Measurements from ENCODE around the gene EPHB3. TPM values are rescaled to one million over a fixed set of nuclear protein-coding genes. Genes with fewer than 3 reads are reported as not detected.

The EPHB3 gene
- polyA plus RNA-seq, 3 donors, result 0.71 to 1.2 (median 0.80) TPM

- Histone ChIP-seq H3K9ac (ENCODE audit: insufficient read depth, low read length, poor library complexity, severe bottlenecking) (no peak overlapping the region), H3K27ac (ENCODE audit: low read depth in 1 of 2, low read length in 2 of 2) (no peak overlapping the region), H3K9me3 (replicated peaks in 1 of 2; ENCODE audit: control insufficient read depth in 1 of 2, insufficient read depth in 1 of 2, low read length in 2 of 2) (no peaks in the 10 kb centered on the region), H3K4me2 (replicated peaks; ENCODE audit: extremely low read depth, low read length, poor library complexity, severe bottlenecking) (no peak overlapping the region), H3K79me2 (ENCODE audit: insufficient read depth, low read length) (no peaks in the 10 kb centered on the region), H3K4me1 (ENCODE audit: control insufficient read depth in 1 of 2, insufficient read depth in 2 of 2, low read length in 2 of 2) (peaks cover 11% of the 10 kb centered on the region in 2 donors), H3K27me3 (ENCODE audit: control insufficient read depth in 2 of 2, insufficient read depth in 2 of 2, low read length in 2 of 2) (no peaks in the 10 kb centered on the region), H3K36me3 (replicated peaks in 1 of 2; ENCODE audit: control insufficient read depth in 1 of 2, insufficient read depth in 2 of 2, low read length in 2 of 2) (no peaks in the 10 kb centered on the region), H2AFZ (ENCODE audit: insufficient read depth, low read depth, low read length, poor library complexity, severe bottlenecking) (no peak overlapping the region), H3K4me3 (replicated peaks in 1 of 3; ENCODE audit: low read depth in 2 of 3, low read length in 3 of 3) (no peak overlapping the region), H4K20me1 (ENCODE audit: insufficient read depth, low read length) (no peaks in the 10 kb centered on the region)
- no peaks in the 10 kb centered on the region for H3K36me3 Mint-ChIP-seq
- peaks cover 15% of the 10 kb centered on the region for H3K4me1 Mint-ChIP-seq
- H3K9me3 Mint-ChIP-seq, result no peaks in the 10 kb centered on the region
- no peak overlapping the region for H3K4me3 Mint-ChIP-seq
- no peak for DNase-seq
- H3K27me3 Mint-ChIP-seq (ENCODE audit: low read depth in 3 of 3), result peaks cover 0 to 7% (median 3%) of the 10 kb centered on the region in 3 donors
- TF ChIP-seq, protein P1, sequence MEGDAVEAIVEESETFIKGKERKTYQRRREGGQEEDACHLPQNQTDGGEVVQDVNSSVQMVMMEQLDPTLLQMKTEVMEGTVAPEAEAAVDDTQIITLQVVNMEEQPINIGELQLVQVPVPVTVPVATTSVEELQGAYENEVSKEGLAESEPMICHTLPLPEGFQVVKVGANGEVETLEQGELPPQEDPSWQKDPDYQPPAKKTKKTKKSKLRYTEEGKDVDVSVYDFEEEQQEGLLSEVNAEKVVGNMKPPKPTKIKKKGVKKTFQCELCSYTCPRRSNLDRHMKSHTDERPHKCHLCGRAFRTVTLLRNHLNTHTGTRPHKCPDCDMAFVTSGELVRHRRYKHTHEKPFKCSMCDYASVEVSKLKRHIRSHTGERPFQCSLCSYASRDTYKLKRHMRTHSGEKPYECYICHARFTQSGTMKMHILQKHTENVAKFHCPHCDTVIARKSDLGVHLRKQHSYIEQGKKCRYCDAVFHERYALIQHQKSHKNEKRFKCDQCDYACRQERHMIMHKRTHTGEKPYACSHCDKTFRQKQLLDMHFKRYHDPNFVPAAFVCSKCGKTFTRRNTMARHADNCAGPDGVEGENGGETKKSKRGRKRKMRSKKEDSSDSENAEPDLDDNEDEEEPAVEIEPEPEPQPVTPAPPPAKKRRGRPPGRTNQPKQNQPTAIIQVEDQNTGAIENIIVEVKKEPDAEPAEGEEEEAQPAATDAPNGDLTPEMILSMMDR (IDR thresholded peaks at IDR 0.05), result no peak
- intact Hi-C loops (cut with micrococcal nuclease), result no loop called here
- no peak overlapping the region for H3K27ac Mint-ChIP-seq
- WGBS (ENCODE audit: insufficient coverage), result 83% methylated on average over 10 of the region's 10 CpGs
Measured at GRCh38 chr3:184593928-184594303, 32.3 kb downstream of the EPHB3 start.

- peaks cover 15% of the 10 kb centered on the region for H3K4me1 Mint-ChIP-seq
- Histone ChIP-seq H3K36me3 (replicated peaks in 1 of 2; ENCODE audit: control insufficient read depth in 1 of 2, insufficient read depth in 2 of 2, low read length in 2 of 2) (no peaks in the 10 kb centered on the region), H3K79me2 (ENCODE audit: insufficient read depth, low read length) (no peaks in the 10 kb centered on the region), H3K9ac (ENCODE audit: insufficient read depth, low read length, poor library complexity, severe bottlenecking) (peak overlapping the region; percentile 8), H2AFZ (ENCODE audit: insufficient read depth, low read depth, low read length, poor library complexity, severe bottlenecking) (no peak overlapping the region), H3K4me1 (ENCODE audit: control insufficient read depth in 1 of 2, insufficient read depth in 2 of 2, low read length in 2 of 2) (peaks cover 11% of the 10 kb centered on the region in 2 donors), H3K4me3 (replicated peaks in 1 of 3; ENCODE audit: low read depth in 2 of 3, low read length in 3 of 3) (no peak overlapping the region), H4K20me1 (ENCODE audit: insufficient read depth, low read length) (no peaks in the 10 kb centered on the region), H3K27ac (ENCODE audit: low read depth in 1 of 2, low read length in 2 of 2) (no peak overlapping the region), H3K9me3 (replicated peaks in 1 of 2; ENCODE audit: control insufficient read depth in 1 of 2, insufficient read depth in 1 of 2, low read length in 2 of 2) (no peaks in the 10 kb centered on the region), H3K27me3 (ENCODE audit: control insufficient read depth in 2 of 2, insufficient read depth in 2 of 2, low read length in 2 of 2) (no peaks in the 10 kb centered on the region), H3K4me2 (replicated peaks; ENCODE audit: extremely low read depth, low read length, poor library complexity, severe bottlenecking) (no peak overlapping the region)
- TF ChIP-seq, protein P1 (IDR thresholded peaks at IDR 0.05), result no peak
- intact Hi-C loops (cut with micrococcal nuclease), result no loop called here
- peak overlapping the region in 2 of 7 donors; percentile 2 to 33 for H3K27ac Mint-ChIP-seq
- 88% methylated on average over 3 of the region's 12 CpGs for WGBS (ENCODE audit: insufficient coverage)
- H3K36me3 Mint-ChIP-seq, result no peaks in the 10 kb centered on the region
- peaks cover 0 to 8% (median 3%) of the 10 kb centered on the region in 3 donors for H3K27me3 Mint-ChIP-seq (ENCODE audit: low read depth in 3 of 3)
- DNase-seq, result no peak
- no peaks in the 10 kb centered on the region for H3K9me3 Mint-ChIP-seq
- H3K4me3 Mint-ChIP-seq, result no peak overlapping the region
Measured at GRCh38 chr3:184594371-184595001, 32.9 kb downstream of the EPHB3 start.
